BJ (cell line): Measurements from ENCODE around the gene POLR2L. TPM values are rescaled to one million over a fixed set of nuclear protein-coding genes. Genes with fewer than 3 reads are reported as not detected.

Experiments
- CTCF ChIA-PET: fragments of 350-600 bp; formaldehyde crosslinking; extraction: SDS; loops from one replicate; lab custom pipeline; 2021; ENCODE audit warnings: antibody characterized with exemption, inconsistent platforms; lab: Yijun Ruan, JAX
- POLR2A ChIA-PET: fragments of 300-600 bp; sonication (Branson Sonifier 250); formaldehyde crosslinking; extraction: SDS; loops from one replicate; lab custom pipeline; 2021; ENCODE audit warnings: antibody characterized with exemption; lab: Charles Lee
- DNase-seq: peaks from one replicate; pipeline ENCODE4 v3.0.0-alpha.2; 2011; ENCODE audit warnings: low read depth
- H3K27me3 ChIP-seq: 2 replicates; pipeline ENCODE4 v1.6.0; 2011; ENCODE audit warnings: low read length; ENCODE audit not compliant: control insufficient read depth, insufficient read depth
- H3K36me3 ChIP-seq: 2 replicates; pipeline ENCODE4 v1.5.1; 2011; ENCODE audit warnings: low read length; ENCODE audit not compliant: control insufficient read depth, insufficient read depth
- H3K4me3 ChIP-seq: 2 replicates; pipeline ENCODE4 v1.5.1; 2011; ENCODE audit warnings: low read depth, mild to moderate bottlenecking, control low read depth, low read length
- CTCF ChIP-seq: IDR thresholded peaks from 2 replicates; pipeline ENCODE4 v1.5.1; 2011; ENCODE audit warnings: low read depth, mild to moderate bottlenecking, control low read depth, inconsistent platforms, low read length, moderate library complexity; ENCODE audit not compliant: insufficient read depth
- polyA plus RNA-seq: library from polyadenylated mRNA; depleted of rRNA; stranded (reverse); fragments of >200 nt; gene quantifications from 2 replicates; pipeline ENCODE4 v1.2.3, GENCODE V29; 2011

The POLR2L gene
- polyA plus RNA-seq, 1 experiment, result 734 TPM

- Histone ChIP-seq H3K4me3 (no peak overlapping the region), H3K27me3 (no peaks in the 10 kb centered on the region), H3K36me3 (peaks cover 2% of the 10 kb centered on the region; the same call in 1 of the 2 replicates)
- no peak for TF ChIP-seq CTCF
- DNase-seq, result no peak
- ChIA-PET POLR2A (no interaction called here), CTCF (no interaction called here)
Measured at GRCh38 chr11:875203-875602, 32.9 kb upstream of the POLR2L start.

GRCh38 chr11:873706-874105 is 31.4 kb upstream of the POLR2L start:
- no peak for TF ChIP-seq CTCF
- Histone ChIP-seq H3K36me3 (peaks cover 10% of the 10 kb centered on the region), H3K4me3 (no peak overlapping the region), H3K27me3 (no peaks in the 10 kb centered on the region)
- ChIA-PET CTCF (interaction anchor here (0.9 to 1.4 kb wide), 3 partner anchors 13 to 178 kb away, joined by 3 to 4 read pairs (median 3); no protein-coding TSS in a partner anchor), POLR2A (no interaction called here)
- DNase-seq, result no peak

- CTCF ChIA-PET, result interaction anchor here (0.5 to 2.1 kb wide), 4 partner anchors 13 to 179 kb away, joined by 3 to 7 read pairs (median 4); no protein-coding TSS in a partner anchor
- no peak for TF ChIP-seq CTCF
- H3K4me3 ChIP-seq, result no peak overlapping the region
- H3K27me3 ChIP-seq, result no peaks in the 10 kb centered on the region
- peaks cover 14% of the 10 kb centered on the region for H3K36me3 ChIP-seq
- POLR2A ChIA-PET, result no interaction called here
- DNase-seq, result no peak
Measured at GRCh38 chr11:872799-873198, 30.5 kb upstream of the POLR2L start.

- peaks cover 16% of the 10 kb centered on the region for H3K36me3 ChIP-seq
- no peaks in the 10 kb centered on the region for H3K27me3 ChIP-seq
- ChIA-PET CTCF (interaction anchor here (2.1 kb wide), 1 partner anchor 22 kb away, joined by 7 read pairs; no protein-coding TSS in a partner anchor), POLR2A (no interaction called here)
- no peak overlapping the region for H3K4me3 ChIP-seq
- DNase-seq, result no peak
- no peak for TF ChIP-seq CTCF
Measured at GRCh38 chr11:871472-871871, 29.1 kb upstream of the POLR2L start.

- CTCF ChIA-PET, result interaction anchor here (1.0 to 1.9 kb wide), 2 partner anchors 10 to 21 kb away, joined by 3 to 6 read pairs; no protein-coding TSS in a partner anchor
- Histone ChIP-seq H3K4me3 (no peak overlapping the region), H3K36me3 (peaks cover 19% of the 10 kb centered on the region), H3K27me3 (no peaks in the 10 kb centered on the region)
- POLR2A ChIA-PET, result no interaction called here
- no peak for DNase-seq
- no peak for TF ChIP-seq CTCF
Measured at GRCh38 chr11:870418-870817, 28.1 kb upstream of the POLR2L start.
